Stomach (tissue), 4 donors: ENCODE results near the gene OPRL1.

Experiments used
- CTCF ChIP-seq, 7 experiments: fragments of 450-650 bp in 4 of 7; fragments of 200-600 bp in 3 of 7; sonication (generic) in 3 of 7; IDR thresholded peaks; one replicate each; pipeline ENCODE4 v1.5.1; 2016 to 2019; ENCODE audit warnings: antibody characterized with exemption in 7 of 7, control low read depth in 2 of 7, mild to moderate bottlenecking in 1 of 7
- POLR2A ChIP-seq, 4 donors: fragments of 450-650 bp; IDR thresholded peaks; one replicate each; pipeline ENCODE4 v1.6.1; 2016; ENCODE audit warnings: antibody characterized with exemption in 4 of 4, control low read depth in 2 of 4, mild to moderate bottlenecking in 1 of 4, moderate library complexity in 1 of 4

- TF ChIP-seq POLR2A (IDR thresholded peaks at IDR 0.05): no peak
- no peak for TF ChIP-seq CTCF (IDR thresholded peaks at IDR 0.05)
These were observed 70.1 kb downstream of the OPRL1 start for GRCh38 chr20:64149809-64150560.
